ENCODE measurements around the gene NKX3-2.

NKX3-2 gene

DNA sequence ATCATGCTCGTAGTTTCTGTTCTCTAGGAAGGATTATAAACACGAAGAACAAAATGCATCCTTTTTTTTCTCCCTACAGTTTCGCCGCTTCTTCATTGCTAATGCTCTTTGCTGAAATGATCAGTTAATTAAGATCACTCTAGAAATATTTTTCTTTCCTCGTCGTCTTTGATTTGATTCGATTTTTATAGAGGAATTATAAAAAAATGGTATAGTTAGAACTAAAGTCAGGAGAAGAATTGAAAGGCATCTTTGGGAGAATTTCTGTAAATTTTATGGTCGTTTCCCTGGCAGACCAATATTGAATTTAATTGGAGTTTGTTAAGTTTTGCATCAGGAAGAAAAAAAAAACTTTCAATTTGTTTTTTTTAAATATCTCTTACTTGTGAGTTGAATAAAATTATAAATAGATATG, 1.1 kb upstream of the NKX3-2 start:
- DNase-seq (ENCODE audit: low read depth), result no peak

DNA sequence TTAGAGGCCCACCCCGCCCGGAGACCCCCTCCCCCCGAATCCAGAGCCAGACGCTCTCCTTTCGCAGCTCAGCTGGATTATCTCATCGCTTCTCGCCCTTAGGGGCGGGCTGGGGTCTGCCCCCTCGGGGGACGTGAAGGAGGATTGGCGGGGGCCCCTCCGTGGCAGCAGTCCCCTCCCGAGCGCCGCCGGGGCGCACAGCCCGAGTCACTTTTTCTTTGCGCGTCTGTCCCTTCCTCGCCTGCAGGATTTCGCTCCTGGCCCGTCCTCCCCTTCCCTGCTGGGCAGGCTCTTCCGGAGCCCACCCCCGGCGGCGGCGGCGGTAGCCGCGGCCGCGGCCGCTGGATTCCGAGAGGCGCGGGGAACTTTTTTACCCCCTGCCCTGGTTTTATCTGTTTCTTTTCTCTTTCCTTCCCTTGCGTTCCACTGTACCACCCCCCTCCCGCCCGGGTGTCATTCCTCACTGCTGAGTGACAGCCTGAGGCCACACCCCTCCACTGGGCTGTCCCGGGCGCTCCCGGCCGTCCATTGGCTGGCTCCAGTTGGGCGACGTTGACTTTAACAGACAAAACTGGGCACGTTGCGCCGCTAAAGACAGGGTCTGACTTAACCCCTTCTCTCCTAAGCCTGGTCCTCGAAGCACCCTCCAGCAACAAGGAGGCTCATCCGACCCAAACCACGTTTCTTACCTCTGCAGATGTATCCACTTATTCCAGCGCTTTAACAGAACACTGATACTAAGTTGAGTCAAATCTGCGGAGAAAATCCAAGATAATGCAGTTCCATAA, 492 bp upstream of the NKX3-2 start:
- DNase-seq (ENCODE audit: low read depth), result no peak

DNA sequence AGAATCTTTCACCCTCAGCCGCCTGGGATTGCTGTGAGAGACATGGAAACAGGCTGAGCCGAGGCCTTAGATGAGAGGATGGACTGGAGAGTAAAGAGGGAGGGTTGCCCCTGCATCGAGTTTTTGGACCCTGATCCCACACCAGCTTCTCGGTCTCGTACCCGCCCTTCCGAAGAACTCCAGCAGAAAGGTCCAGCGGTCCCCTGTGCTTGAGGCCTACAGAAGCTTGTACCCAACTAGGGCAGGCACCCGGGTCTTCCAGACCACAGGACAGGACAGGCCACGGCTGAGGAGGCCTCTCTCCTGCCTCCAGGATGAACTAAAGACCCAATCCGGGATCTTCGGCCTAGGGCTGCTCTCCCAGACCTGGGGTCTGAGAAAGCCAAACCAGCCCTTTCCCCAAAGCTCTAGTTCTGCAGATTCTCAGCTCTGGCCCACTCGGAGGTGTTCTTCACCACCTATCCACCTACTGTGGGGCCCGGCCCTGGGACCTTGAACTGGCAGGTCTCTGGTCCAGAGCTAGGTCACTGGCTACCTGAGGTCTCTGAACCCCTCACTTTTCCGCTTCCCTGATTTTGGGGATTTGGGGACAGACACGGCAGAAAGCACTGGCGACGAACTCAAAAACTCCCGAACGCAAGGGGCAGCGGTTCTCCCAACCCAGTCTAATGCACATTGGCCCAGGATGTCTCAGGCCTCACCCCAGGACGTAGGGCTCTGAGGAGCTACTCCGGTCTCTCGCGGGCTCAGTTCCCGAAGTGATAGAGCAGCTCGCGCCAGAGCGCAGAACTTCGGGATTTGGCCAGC, 1.1 kb downstream of the NKX3-2 start:
- no peak for DNase-seq (ENCODE audit: low read depth)

DNA sequence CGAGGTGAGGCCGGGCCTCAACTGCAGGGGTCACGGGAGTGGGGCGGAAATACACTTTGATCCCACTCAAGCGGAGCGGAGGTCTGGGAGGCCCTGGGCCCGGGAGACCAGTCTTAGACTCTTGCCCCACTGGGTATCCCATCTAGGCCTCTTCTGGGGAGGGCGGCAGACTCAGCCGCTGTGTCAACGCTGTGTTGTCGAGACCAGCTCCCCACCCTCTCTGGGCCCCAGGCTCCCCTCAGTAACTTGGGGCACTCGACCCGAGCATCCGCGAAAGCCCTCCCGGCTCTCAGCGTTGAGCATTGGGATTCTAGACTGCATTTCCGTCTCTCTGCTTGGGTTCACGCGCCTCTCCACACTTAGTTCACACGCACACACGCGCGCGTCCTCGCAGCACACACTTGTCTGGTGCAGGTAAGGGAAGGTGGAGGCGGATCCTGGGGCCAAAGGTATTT, 1.7 kb downstream of the NKX3-2 start:
- DNase-seq (ENCODE audit: low read depth), result no peak

DNA sequence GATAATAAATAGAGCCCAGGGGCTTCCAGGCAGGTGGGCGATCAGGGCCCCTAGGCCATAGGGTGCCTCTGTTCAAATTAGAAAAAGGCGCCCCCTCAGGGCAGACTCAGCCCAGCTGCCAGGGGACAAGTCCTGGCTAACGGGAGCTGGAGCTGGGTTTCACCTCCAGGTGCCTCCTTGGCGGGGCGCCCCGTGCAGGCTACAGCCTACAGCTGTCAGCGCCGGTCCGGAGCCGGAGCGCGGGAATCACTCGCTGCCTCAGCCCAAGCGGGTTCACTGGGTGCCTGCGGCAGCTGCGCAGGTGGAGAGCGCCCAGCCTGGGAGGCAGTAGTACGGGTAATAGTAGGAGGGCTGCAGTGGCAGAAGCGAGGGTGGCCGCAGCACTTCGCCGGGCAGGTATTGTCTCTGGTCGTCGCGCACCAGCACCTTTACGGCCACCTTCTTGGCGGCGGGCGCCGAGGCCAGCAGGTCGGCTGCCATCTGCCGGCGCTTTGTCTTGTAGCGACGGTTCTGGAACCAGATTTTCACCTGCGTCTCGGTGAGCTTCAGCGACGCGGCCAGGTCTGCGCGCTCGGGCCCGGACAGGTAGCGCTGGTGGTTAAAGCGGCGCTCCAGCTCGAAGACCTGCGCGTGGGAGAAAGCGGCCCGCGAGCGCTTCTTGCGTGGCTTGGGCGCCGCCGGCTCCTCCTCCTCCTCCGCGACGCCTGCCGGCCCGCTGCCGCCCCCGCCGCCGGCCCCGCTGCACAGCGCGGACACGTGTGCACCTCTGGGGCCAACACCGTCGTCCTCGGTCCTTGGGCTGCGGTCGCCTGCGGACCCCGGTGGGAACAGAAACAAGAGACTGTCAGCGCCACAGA, 2.4 kb downstream of the NKX3-2 start:
- no peak for DNase-seq (ENCODE audit: low read depth)

DNA sequence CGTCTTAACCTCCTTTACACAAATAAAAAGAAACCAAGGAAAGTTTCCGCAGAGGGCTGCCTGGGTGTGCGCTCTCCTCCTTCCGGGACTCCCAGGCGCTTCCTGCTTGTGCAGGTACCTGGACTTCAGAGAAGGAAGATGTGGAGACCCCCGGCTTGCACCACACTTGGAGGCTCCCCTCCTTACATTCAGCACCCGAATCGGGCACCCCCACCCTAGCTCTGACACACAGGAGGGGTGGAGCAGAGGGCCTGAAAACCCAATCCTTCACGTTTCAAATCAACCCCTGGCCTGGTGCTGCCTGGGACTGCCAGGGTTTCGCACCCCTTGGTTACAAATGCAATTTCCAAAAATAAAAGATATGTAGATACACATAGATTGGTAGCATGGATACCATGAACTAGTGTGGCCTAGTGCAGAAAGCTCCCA, 3.1 kb downstream of the NKX3-2 start:
- no peak for DNase-seq (ENCODE audit: low read depth)

DNA sequence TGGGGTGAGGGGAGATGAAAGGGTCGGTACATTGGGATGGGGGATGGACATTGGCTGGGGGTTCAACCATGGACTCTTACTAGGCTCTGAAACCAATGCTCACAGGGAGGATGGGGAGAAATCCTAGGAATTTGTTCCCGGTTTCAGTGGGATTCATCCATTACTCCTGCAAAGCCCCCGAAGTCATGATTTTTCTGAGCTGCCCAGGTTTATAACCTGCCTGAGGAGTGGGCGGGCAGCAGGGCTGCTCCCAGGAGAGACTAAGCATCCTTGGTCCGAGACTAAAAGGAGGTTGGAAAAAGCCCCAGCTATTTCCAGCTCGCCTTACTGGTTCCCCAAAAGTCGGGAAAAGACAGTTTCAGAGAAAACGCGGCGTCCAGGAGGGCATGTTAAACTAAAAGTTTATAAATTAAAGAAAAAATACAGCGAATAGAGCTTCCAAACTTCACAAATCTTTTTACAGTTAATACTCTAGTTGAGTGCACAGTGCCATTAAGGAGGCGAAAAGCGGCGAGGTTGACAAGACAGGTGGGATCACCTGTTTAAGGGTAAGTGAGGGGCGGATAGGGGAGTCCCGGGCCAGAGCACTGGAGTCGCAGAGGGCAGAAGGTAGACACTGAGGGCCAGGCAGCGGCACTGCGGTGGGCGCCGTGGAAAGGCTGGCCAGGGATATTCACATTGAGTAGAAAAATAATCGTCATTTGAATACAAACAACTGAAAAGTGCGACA, 3.7 kb downstream of the NKX3-2 start:
- no peak for DNase-seq (ENCODE audit: low read depth)

DNA sequence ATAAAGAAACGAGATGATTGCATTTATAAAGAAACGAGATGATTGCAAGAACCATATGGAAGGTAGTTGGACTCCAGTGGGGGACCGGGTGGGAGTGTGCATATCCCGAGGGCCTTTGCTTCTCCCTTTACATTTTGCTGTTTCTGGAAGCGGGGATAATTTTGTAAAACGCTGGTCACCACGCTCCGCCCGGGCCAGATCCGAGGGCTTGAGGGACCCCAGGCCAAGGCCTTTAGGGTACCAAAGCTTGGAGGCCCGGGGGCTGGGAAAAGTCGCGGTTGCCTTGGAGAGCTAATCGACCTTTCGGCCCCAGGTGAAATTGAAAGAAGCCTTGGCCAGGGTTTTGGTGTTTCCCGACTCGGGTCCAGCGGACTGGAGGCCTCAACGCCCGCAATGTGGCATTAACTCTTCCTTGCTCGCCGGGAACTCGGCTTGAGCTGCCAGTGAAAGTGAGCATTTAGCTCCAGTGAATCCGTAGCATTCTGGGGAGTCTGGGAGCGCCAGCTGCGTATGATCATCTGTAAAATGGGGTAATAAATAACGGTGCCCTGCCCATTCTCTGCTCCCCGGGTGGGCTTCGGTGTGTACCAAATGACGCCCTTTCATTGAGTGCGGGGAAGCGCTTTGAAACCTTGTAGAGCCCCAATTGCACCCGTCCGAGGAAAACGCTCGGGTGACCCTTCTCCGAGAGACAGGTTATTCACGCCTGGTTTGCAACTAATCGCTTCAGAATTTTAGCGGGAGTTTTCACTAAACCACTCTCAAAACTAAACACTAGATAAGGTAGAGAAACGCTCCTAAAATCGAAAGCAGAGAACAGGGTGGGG, 4.5 kb downstream of the NKX3-2 start:
- DNase-seq (ENCODE audit: low read depth), result no peak

DNA sequence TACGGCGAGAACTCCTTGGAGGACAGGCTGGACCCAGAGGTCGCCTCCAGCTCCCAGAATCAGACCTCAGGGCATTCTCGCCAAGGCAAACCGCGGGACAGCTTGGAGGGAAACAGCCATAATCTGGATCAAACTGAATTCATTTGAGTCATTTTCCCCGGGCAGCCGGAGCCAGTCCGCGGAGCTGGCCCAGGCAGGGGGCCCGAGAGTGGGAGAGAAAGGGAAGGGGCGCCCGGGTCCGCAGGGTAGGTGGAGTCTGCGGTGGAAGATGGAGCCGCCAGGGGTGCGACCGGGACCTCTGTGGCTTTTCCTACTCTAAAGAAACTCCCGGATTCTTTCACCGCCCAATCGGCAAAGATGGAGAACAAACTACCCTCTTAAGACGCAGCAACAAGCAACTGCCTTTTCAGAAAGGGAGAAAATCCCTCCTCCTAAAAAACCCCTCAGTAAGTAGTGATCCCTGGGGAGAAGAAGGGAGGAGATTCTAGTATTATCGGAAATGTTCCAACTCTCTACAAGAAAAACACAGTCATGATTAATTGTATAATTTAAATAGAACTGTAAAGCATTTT, 5.2 kb downstream of the NKX3-2 start:
- no peak for DNase-seq (ENCODE audit: low read depth)

DNA sequence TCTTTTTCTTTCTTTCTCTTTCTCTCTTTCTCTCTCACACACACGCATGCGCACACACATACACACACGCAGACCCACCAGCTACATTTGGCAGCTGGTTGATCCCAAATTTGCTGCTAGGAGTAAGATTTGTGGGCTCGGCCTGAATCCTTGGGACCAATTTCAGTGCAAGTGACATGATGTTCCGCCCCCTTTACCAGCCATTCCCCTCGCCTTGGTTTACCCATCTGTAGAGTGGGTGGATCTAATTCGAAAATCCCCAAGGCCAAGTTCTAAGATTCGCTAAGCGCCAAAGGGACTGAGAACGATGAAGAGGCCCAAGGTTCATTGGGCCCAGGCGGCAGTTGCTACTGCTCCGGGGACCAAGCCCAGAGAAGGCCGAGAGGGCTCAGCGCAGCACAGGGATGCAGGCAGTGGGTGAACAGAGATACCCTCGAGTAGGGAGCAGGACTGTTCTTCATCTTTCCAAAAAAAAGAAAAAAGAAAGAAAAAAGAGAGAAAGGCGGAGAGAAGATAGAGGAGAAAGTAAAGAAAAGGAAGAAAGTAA, 5.8 kb downstream of the NKX3-2 start:
- DNase-seq (ENCODE audit: low read depth), result no peak

DNA sequence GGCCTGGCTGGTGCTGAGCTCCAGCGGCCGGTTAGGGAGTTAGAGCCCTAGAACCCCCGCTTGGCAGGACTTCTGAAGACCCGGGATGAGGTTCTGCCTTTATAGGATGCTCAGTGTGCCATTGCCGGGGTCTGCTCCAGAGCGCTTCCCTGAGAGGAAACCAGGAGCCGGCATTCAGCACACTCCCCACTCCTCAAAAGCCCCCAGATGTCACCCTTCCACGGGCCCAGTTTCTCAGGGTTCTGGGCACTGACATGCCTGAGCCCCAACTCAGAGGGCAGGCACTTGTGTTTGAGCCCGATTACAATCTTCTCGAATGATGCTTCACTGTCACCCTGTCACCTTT, 6.5 kb downstream of the NKX3-2 start:
- no peak for DNase-seq (ENCODE audit: low read depth)

DNA sequence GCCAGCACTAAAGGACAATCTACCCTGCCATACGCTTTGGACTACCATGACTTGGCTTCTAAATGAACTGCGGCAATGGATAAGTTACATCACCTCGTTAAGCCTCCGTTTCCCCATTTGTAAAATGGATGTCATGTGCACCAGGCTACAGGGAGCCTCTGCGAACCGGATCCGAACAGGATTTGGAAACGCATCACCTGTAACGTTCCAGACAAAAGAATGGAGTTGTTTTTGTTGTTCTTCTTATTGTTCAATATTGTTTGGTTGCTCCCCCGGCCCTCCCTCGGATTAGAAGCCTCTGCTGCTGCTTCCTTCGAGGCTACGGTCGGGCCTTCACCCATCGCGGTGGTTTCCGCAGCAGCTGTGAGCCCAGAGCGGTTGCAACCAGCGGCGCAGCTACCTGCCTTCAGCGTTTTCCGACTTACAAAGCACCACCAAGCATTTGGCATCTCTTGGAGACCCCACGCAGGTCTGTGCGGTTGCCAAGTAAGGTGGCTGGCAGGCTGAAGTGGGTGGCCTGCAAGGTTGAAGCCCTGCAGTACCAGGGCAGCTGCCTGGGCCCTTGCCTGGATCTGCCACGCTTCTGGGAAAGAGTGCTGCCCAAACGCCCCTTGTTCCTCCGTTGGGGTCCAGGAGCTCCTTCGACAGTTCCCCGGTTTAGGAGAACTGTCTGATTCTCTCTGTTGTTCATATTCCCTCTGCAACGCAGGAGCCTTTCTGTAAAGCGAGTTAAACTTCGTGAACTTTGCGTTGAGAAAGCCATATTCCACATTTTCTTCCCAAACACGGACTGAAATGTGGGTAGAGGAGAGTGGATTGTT, 7.1 kb downstream of the NKX3-2 start:
- DNase-seq (ENCODE audit: low read depth), result no peak

DNA sequence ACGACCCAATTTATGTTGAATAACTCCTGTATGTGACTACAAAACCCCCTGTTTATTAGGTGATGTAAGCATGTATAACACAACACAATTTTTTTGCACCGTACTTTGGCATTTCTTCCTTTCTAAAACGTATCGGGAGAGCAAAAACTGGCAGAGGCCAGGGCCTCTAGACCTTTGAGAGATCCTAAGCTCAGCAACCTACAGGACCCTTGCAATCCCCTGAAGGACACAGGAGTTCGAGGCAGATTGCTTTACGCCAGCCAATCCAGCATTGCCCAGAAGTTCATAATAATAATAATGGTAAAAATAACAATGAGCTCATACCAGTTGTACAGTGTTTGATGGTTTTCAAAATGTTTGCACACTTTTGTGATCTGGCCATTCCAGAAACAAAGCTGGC, 7.7 kb downstream of the NKX3-2 start:
- DNase-seq (ENCODE audit: low read depth), result no peak

DNA sequence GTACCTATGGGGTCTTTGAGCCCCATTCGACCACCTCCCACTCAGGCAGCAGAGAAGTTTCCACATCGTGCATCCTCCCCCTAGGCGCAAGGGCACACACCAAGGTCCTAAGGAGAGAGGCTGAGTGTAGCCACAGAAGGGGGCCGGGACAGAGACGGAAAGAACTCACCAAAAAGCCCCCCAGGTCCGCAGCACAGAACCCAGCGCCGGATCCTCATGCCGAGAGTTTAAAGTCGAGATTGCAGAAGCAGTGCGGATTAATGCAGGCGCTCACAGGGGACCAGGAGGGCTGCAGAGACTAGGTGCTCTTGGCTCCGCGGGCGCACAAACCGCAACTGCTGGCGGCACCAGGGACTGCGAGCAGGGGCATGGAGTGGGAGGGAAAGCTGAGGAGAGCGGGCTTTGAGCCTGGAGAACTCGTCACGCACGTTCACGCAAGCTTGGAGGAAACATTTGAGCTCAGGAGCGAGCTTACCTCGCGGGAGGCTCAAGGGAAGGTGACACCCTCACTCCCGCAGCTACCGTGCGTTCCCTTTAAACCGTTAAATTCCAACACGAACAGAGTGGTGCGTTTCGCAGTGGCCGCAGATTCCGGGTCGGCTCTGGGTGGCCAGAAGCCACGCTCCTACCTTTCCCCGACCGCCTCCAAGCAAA, 8.5 kb downstream of the NKX3-2 start:
- DNase-seq (ENCODE audit: low read depth), result no peak

DNA sequence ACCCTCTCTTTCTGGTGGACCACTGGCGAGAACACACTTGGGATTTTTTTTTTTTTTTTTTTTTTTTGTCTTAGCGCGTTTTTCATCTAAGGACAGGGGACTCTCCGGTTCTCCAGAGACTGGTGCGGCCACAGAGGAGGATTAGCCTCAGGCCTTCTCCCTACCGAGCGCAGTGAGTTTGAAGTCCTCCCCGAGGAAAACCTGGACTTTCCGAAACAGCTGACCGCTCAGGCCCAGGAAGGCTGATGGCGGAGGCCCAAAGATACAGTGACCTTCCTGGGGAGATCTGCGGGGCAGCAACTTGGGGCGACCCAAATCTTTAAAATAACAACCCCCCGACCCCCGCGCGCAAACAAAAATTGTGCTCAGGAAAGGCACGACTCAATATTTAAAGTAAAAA, 9.2 kb downstream of the NKX3-2 start:
- DNase-seq (ENCODE audit: low read depth), result no peak

DNA sequence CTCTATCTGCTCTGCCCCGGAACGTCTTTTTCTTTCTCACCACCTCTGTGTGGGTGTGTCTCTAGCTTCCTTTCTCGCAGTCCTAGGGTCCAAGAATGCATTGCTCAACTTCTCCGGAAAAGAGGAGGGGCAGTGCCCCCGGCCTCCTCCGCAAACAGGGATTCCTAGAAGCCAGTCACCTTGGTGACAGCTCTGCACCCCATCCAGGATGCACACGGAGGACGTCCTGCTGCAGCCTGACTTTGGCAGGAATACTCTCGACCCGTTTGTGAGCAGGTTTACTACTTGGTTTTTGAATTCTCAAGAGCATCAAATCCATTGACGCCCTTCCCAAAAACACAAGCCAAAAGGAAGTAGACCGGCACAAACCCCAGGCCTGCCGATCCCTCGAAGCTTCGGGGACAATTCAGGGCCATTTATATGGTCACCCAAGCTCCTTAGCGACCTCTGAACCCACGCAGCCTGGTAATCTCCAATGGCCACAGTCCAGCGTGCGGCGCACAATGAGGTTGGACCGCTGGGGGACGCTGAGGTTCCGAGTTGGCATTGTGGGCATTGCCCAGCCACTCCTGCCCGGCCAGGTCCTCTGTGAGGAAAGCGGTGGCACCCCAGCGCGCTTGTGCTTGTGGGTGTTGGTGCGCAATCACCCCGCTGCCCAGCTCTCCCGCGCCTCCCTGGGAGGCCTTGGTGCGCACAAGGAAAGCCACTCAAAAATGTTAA, 9.8 kb downstream of the NKX3-2 start:
- no peak for DNase-seq (ENCODE audit: low read depth)

DNA sequence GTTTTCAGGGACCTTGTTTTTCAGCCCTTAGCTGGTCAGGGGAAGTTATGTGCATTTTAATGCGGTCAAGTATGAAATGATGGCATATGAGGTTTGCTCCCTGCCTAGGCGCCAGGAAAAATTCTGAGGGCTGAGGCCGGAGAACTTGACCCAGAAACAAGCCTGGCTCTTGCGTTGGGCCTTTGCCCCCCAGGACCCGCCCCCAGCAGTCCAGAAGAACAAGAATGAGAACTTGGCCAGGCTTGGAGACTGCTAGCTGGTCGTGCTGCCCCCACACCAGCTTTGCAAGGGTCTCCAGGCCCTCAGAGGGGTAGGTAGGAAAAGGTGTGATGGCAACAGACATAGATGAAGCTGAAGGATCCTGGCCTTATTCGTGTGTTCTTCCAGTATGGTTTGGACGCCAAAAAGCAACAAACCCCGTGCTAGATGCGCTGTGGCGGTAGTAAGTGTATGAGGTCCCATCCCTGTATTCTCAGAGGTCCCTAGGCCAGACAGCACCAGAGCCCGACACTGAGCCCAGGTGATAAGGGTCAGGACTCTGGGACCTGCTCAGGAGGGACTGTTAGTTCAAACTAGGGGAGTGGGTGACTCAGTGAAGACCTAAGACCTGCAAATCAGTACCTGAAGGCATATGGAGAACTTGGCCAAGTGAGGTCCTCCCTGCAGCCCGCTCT, 10.5 kb downstream of the NKX3-2 start:
- DNase-seq (ENCODE audit: low read depth), result no peak

DNA sequence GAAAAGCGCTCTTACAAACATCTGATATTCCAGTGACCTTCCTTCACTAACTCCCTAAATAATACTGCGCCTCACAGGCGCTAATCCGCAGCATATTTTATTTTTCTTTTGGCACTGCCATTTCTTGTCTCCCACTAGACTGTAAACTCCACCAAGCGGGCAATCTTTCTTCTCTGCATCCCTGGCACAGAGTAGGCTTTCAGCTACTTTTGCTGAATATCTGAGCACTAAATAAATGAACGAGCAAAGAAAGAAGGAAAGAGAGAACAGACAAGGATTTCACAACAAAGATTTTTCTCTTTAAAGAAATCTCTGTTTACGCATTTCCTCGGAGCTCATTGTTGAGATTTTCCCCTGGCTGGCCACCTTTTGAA, 12.7 kb downstream of the NKX3-2 start:
- no peak for DNase-seq (ENCODE audit: low read depth)
